ENCODE measurements around the gene C5orf22.

DNA sequence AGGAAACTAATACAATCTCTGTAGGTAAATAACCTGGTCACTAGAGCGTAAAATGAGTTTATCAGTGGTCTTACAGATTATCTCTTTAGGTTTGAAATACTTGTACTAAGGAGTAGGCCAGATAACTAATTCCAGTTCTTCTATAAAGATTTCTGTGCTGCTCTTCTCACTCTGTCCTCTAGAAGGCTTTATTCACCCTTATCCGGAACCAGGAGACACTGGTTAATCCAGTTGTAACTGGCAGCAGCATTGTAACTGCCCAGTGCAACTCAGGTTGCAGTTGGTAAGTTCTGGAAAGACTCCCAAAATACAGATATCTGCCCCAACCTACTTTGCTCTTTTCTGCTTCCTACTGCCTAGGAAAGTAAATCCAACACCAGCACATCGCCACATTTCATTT is 19.8 kb downstream of the C5orf22 start:
- TF ChIP-seq, protein P1, sequence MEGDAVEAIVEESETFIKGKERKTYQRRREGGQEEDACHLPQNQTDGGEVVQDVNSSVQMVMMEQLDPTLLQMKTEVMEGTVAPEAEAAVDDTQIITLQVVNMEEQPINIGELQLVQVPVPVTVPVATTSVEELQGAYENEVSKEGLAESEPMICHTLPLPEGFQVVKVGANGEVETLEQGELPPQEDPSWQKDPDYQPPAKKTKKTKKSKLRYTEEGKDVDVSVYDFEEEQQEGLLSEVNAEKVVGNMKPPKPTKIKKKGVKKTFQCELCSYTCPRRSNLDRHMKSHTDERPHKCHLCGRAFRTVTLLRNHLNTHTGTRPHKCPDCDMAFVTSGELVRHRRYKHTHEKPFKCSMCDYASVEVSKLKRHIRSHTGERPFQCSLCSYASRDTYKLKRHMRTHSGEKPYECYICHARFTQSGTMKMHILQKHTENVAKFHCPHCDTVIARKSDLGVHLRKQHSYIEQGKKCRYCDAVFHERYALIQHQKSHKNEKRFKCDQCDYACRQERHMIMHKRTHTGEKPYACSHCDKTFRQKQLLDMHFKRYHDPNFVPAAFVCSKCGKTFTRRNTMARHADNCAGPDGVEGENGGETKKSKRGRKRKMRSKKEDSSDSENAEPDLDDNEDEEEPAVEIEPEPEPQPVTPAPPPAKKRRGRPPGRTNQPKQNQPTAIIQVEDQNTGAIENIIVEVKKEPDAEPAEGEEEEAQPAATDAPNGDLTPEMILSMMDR (IDR thresholded peaks at IDR 0.05), result no peak
- TF ChIP-seq CREB1 (CRISPR knock-in tag; IDR thresholded peaks at IDR 0.05) (no peak), USF2 (CRISPR knock-in tag; IDR thresholded peaks at IDR 0.05) (no peak), KAT7 (CRISPR knock-in tag; IDR thresholded peaks at IDR 0.05; ENCODE audit: borderline replicate concordance) (no peak), ZNF138 (CRISPR knock-in tag; conservative IDR thresholded peaks at IDR 0.05) (no peak), FOXK1 (CRISPR knock-in tag; IDR thresholded peaks at IDR 0.05) (no peak), TEAD1 (CRISPR knock-in tag; IDR thresholded peaks at IDR 0.05) (no peak), JUN (CRISPR knock-in tag; IDR thresholded peaks at IDR 0.05) (no peak), NR3C1 (CRISPR knock-in tag; conservative IDR thresholded peaks at IDR 0.05; ENCODE audit: low read depth) (no peak), PRDM15 (CRISPR knock-in tag; IDR thresholded peaks at IDR 0.05) (no peak), SP1 (CRISPR knock-in tag; conservative IDR thresholded peaks at IDR 0.05) (no peak), NFE2L1 (CRISPR knock-in tag; IDR thresholded peaks at IDR 0.05) (no peak), SMAD3 (CRISPR knock-in tag; IDR thresholded peaks at IDR 0.05; ENCODE audit: borderline replicate concordance) (no peak)
- TF ChIP-seq, protein P2, sequence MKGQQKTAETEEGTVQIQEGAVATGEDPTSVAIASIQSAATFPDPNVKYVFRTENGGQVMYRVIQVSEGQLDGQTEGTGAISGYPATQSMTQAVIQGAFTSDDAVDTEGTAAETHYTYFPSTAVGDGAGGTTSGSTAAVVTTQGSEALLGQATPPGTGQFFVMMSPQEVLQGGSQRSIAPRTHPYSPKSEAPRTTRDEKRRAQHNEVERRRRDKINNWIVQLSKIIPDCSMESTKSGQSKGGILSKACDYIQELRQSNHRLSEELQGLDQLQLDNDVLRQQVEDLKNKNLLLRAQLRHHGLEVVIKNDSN (CRISPR knock-in tag; IDR thresholded peaks at IDR 0.05), result no peak
